ENCODE data around the gene IFNAR1. TPM values are rescaled to one million over a fixed set of nuclear protein-coding genes. Genes with fewer than 3 reads are reported as not detected.

IFNAR1 gene
- total RNA-seq, 2 experiments from 2014 or later, result 18.1 to 60.8 TPM

- peak overlapping the region; percentile 82 for H3K4me2 ChIP-seq (ENCODE audit: low read length)
- peak overlapping the region; percentile 66 for H2AFZ ChIP-seq (ENCODE audit: low read length)
- H3K9me2 ChIP-seq (ENCODE audit: insufficient read depth, low read length), result no peaks in the 10 kb centered on the region
- no peaks in the 10 kb centered on the region; the same call in 1 of the 2 replicates for H3K9me3 ChIP-seq (ENCODE audit: low read length)
- H3K4me1 ChIP-seq (ENCODE audit: insufficient read depth, low read length, poor library complexity, severe bottlenecking), result peaks cover 45% of the 10 kb centered on the region
- H3K36me3 ChIP-seq (ENCODE audit: insufficient read depth, low read length), result peaks cover 41% of the 10 kb centered on the region
- peaks cover 55% of the 10 kb centered on the region for H3K79me2 ChIP-seq (ENCODE audit: insufficient read depth, low read depth, low read length)
- intact Hi-C loops (cut with micrococcal nuclease; ENCODE audit: unreplicated experiment), result loop anchor here (2.0 kb wide), 1 partner anchor 49 kb away; no protein-coding TSS in a partner anchor
- H3K4me3 ChIP-seq (ENCODE audit: low read depth, low read length, poor library complexity, severe bottlenecking), result peak overlapping the region; percentile 79
- BruUV-seq (replicated peaks), result no TSS peak
- POLR2A ChIA-PET, result interaction anchor here (0.5 to 2.4 kb wide), 30 partner anchors 8 to 122 kb away, joined by 3 to 19 read pairs (median 4); partner anchors contain the start of genes IFNGR2 and IL10RB
- peak; percentile 68 for DNase-seq (ENCODE audit: low spot score)
- CTCF ChIA-PET (ENCODE audit: unreplicated experiment), result interaction anchor here (0.6 to 1.2 kb wide), 6 partner anchors 9 to 84 kb away, joined by 3 to 4 read pairs (median 3); no protein-coding TSS in a partner anchor
- H4K20me1 ChIP-seq (ENCODE audit: insufficient read depth, low read length), result 0 out of 2 replicates have a peak, but pooled peaks cover 4% of the 10 kb centered on the region
- TF ChIP-seq CTCF (conservative IDR thresholded peaks at IDR 0.05; ENCODE audit: low read length), result 0 out of 2 replicates have a peak, but pooled peaks have one; percentile 13
- TF ChIP-seq EZH2phosphoT487 (IDR thresholded peaks at IDR 0.05; ENCODE audit: borderline replicate concordance, low read depth, low read length), result no peak
- peak overlapping the region; percentile 87 for H3K27ac ChIP-seq (ENCODE audit: low read depth, low read length, poor library complexity, severe bottlenecking)
These were observed 675 bp downstream of the IFNAR1 start for GRCh38 chr21:33325222-33326067.

GRCh38 chr21:33327326-33327725, 2.6 kb downstream of the IFNAR1 start:
- no peak for DNase-seq (ENCODE audit: low spot score)
- Histone ChIP-seq H3K36me3 (ENCODE audit: insufficient read depth, low read length) (peaks cover 60% of the 10 kb centered on the region), H3K9me3 (ENCODE audit: low read length) (peaks cover 7% of the 10 kb centered on the region; the same call in 1 of the 2 replicates), H3K27ac (ENCODE audit: low read depth, low read length, poor library complexity, severe bottlenecking) (no peak overlapping the region), H4K20me1 (ENCODE audit: insufficient read depth, low read length) (0 out of 2 replicates have a peak, but pooled peaks cover 4% of the 10 kb centered on the region), H3K9me2 (ENCODE audit: insufficient read depth, low read length) (no peaks in the 10 kb centered on the region), H3K79me2 (ENCODE audit: insufficient read depth, low read depth, low read length) (peaks cover 73% of the 10 kb centered on the region), H2AFZ (ENCODE audit: low read length) (no peak overlapping the region), H3K4me1 (ENCODE audit: insufficient read depth, low read length, poor library complexity, severe bottlenecking) (peaks cover 64% of the 10 kb centered on the region), H3K4me2 (ENCODE audit: low read length) (peak overlapping the region; percentile 82), H3K4me3 (ENCODE audit: low read depth, low read length, poor library complexity, severe bottlenecking) (peak overlapping the region; percentile 79)
- no TSS peak for BruUV-seq (replicated peaks)
- intact Hi-C loops (cut with micrococcal nuclease; ENCODE audit: unreplicated experiment), result no loop called here
- POLR2A ChIA-PET, result interaction anchor here (0.5 to 0.6 kb wide), 4 partner anchors 8 to 689 kb away, joined by 3 to 5 read pairs (median 3); no protein-coding TSS in a partner anchor
- CTCF ChIA-PET (ENCODE audit: unreplicated experiment), result no interaction called here
- TF ChIP-seq CTCF (conservative IDR thresholded peaks at IDR 0.05; ENCODE audit: low read length), result no peak
- no peak for TF ChIP-seq EZH2phosphoT487 (IDR thresholded peaks at IDR 0.05; ENCODE audit: borderline replicate concordance, low read depth, low read length)
